Hematopoietic multipotent progenitor cell treated with erythropoietin and hydrocortisone succinate and interleukin-3 and kit ligand, for 6 days (in vitro differentiated cells): ENCODE results near the gene KERA.
A peak's percentile ranks its signal among the peaks of the same experiment; 100 is the strongest.
"Not testable (repeated sequence)": the region's sequence is repeated elsewhere in the genome, so short reads cannot be mapped to it uniquely, and the experiment has no call there.

ENCODE experiments used
- DNase-seq: peaks from one replicate; pipeline ENCODE4 v3.0.0-alpha.2; 2015

KERA gene, protein sequence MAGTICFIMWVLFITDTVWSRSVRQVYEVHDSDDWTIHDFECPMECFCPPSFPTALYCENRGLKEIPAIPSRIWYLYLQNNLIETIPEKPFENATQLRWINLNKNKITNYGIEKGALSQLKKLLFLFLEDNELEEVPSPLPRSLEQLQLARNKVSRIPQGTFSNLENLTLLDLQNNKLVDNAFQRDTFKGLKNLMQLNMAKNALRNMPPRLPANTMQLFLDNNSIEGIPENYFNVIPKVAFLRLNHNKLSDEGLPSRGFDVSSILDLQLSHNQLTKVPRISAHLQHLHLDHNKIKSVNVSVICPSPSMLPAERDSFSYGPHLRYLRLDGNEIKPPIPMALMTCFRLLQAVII

DNA sequence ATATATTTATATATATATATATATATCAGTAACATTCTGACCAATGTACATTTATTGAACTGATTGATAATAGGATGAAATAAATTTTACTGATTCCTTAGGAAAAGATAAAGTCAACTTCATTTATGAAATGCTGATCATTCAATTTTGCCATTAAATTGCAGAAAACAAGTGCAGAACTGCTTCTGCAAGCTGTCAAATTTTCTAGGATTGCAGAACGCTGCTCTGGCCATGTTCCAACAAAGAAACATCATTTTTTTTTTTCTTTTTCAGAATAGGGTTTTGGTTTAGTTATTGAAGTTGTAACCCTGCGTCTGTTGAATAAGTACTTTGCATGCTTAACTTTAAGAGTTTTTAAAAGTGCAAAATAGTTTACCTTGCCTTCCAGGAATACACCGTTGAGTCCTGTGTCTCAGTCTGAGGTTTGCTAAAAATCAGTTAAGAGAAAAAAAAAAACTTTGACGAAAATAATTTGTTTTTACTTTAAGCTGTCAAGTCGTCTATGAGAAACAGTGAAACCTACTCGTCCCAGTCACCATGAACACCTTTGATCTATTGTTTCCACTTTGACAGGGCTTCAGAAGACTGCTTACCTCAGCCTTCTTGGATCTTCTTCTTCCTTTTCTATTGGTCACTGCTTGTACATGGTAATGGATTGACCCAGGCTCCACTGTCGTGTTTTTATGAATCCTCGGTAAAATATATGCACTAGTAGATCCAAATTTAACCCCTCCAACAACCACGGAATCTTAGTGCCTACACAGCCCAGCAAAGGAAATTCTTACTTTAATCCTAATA lies at the start of gene KERA:
Gene KERA (minus strand): TSS at position 657 of the 798 bp plus-strand sequence. CDS start 1,743 bp downstream, outside the sequence.
- DNase-seq, result no peak

DNA sequence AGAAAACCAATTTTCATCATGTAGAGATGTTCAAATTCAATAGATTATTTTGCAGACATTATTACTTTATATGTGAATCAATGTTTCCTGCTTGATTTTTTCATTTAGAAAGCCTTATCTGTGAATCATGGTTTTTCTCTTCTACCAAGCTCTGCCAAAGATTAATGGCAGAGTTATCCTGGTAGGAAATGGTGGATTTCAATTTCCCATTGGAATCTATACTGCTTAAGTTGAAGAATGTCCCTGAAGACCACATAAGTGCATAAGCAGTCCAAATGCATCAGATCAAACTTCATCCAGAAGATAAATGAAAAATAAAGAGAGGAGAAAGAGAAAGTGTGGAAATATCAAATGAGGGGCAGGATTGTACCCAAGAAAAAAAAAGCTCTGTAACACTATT lies 48.5 kb upstream of the KERA start:
- DNase-seq, result no peak

GRCh38 chr12:91105807-91106206 lies 48.0 kb upstream of the KERA start:
- no peak for DNase-seq

GRCh38 chr12:91104812-91105466 lies 47.1 kb upstream of the KERA start:
- DNase-seq, result no peak

DNA sequence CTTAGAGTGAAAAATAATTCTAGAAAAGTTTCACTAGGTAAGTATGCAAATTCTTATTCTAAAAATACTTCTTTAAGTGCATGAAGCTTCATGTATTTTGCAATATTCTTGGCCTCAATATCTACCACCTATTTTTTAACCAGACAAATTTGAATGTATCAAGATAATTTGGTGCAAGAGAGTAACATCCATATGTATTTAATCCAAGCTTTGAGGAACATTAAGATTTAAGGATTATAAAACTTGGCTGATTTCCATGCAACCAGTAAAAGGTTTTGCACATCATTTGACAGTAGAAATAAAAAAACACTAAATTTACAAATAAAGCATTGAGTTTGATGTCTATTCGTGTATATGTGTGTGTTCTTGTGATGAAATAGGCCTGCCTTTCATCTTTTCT lies 45.8 kb upstream of the KERA start:
- DNase-seq, result no peak

DNA sequence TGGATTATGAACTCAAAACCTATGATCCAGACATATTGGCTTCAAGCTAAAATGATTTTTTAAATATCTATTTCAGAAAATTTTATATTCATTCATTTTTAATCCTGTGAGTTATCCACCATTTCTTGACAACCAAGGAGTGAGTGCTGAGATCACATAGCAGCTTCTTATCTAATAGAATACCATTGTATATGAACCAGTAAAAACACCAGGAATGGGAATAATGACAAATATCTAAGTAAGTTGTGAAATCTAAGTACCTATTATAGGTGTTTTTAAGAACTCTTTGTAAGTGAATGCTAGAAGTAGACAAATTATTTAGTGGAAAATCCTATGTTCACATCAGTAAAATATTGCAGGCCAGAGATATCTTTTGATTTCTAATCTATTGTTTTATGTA lies 45.3 kb upstream of the KERA start:
- DNase-seq, result no peak

DNA sequence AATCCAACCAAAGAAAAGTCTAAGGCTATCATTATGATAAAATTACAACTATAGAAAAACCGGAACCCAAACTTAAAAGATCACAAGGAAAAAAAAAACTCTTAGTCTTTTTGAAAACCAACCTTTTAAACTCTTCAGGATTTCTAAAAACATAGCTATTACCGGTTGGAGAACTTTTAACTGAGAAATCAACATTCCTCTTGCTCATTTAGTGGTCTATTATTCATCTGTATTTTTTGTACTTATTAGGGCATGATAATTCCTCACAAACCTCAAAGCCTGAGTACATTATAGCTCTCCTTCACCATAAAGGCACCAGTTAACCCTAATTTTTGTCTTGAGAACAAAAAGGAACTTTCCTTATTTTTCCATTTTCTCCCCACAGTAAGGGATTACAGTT lies 43.1 kb upstream of the KERA start:
- DNase-seq, result peak; percentile 36

DNA sequence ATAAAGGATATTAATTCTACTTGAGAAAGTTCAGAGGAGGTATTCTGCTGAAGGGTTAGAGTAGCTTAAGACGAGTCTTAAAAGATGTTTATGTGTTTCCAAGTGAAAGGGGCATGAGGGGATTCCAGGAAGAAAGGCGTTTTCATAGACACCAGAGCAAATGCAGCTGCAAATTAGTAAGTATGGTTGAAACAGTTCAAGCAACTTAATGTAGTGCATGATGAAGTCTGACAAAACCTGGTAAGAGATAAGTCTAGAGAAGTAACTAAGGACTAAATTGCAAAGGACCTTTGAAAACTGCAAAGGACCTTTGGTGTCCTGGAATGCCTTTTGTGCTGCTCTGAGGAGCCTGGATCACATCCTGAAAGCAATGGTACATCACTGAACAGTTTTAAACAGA lies 42.0 kb upstream of the KERA start:
- no peak for DNase-seq

DNA sequence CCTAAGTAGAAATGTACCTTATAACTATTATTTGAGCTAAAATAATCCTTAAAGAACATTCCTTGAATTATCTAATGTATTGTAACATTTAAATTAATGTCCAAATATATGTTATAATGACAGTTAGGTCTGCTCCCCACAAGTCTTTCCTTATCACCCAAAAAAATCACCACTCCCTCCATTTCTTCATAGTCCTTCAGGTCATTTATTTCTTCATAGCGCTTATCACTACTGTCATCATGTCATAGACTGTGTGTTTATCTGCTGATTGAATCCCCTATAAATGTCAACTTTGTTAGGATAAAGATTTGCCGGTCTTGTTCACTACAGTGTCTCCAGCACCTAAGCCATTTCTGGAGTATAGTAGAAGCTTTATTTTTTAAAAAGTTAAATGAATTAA lies 41.5 kb upstream of the KERA start:
- DNase-seq, result peak; percentile 68

GRCh38 chr12:91098941-91099340 lies 41.1 kb upstream of the KERA start:
- DNase-seq, result peak; percentile 2

GRCh38 chr12:91098461-91098860 lies 40.6 kb upstream of the KERA start:
- DNase-seq, result no peak

GRCh38 chr12:91094957-91095356 lies 37.1 kb upstream of the KERA start:
- DNase-seq, result no peak

- no peak for DNase-seq
Observed at GRCh38 chr12:91094032-91094662, 36.3 kb upstream of the KERA start.

- DNase-seq, result peak; percentile 22
Observed at GRCh38 chr12:91093341-91093740, 35.5 kb upstream of the KERA start.

- no peak for DNase-seq
Observed at GRCh38 chr12:91091916-91092715, 34.3 kb upstream of the KERA start.

- not testable (repeated sequence) for DNase-seq
Observed at GRCh38 chr12:91089953-91090352, 32.1 kb upstream of the KERA start.

DNA sequence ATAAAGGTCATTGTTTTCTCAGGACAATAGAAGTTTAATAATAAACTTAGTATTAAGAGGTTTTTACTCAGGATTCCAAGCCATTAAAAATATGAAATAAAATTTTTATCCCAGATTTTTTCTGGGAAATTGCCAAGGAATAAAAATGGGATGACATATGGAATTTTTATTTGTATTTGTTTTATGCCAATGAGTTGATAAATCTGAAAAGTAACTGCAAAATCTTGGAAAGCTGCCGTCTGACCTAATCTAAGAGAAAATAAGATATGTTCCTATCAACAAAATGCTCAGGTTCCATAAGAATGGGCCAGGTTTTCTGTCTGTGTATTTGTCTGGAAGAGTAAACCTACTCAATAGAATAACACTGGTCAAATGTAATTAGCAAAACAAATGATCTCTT lies 22.2 kb upstream of the KERA start:
- no peak for DNase-seq

GRCh38 chr12:91078501-91078900 lies 20.7 kb upstream of the KERA start:
- DNase-seq, result no peak

DNA sequence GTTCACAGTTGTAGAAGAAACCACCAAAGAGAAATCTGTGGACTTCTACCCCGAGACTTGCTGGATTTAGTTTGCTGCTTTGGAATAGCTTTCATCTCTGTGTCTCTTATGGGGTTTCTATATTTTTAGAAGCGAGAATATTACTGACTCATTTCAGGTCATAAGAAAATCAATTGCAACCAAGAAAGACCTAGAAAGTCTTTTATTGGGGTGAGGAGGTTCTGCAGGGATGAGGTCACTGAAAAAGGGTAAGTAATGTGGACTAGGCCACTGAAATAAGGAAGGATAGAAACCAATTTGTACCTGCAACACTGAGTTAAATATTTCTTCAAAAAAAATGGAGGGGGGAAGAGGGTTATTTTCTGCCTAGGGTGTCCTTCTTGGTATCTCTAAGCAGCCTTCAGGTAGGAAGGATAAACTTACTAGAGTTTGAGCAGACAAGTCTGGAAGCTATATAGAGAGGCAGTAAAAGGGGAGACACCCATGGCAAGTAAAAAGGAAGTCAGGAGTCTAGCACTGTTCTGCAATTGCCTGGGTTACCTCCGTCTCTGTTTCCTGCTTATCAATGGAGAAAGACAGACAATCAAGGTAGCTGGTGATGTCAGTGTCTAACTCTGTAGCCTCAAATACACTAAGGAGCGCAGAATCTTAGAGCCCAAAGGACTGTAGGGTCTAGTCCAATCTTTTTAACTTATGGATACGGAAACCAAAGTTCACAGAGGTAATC lies 19.6 kb upstream of the KERA start:
- no peak for DNase-seq

- no peak for DNase-seq
Observed at GRCh38 chr12:91074851-91075250, 17.0 kb upstream of the KERA start.

DNA sequence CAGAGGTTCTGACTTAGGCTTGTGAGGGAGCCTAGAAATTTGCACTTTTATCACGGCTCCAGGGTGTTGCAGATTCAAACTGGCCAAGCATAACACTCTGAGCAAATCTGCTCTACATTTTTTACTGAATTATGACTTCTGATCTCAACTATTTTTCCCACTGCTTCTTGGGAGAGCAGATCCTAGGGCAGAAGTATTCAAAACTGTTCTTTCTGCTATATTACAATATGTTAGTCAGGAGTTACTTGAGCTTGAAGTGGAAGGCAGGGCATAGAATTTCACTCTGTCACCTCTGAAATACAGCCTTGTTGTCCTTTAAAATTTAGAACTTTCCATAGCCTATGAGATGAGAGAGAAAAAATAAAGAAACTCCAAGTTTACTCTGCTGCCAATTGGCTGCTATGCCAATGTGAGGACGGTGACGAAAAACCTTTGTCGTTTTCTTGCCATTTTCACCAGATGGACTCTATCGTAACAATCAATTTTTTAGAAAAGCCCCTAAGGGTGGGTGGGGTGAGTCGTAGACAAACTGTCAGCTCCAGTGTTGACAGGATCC lies 16.4 kb upstream of the KERA start:
- DNase-seq, result no peak
